Testis (tissue), 3 donors: ENCODE data around the gene GOLGA8B. TPM values are rescaled to one million over a fixed set of nuclear protein-coding genes. Genes with fewer than 3 reads are reported as not detected.

Experiments
- DNase-seq: peaks from one replicate; pipeline ENCODE4 v3.0.0-alpha.2; 2019
- H3K27ac ChIP-seq, 2 donors: fragments of 200-600 bp; sonication (generic); one replicate each; pipeline ENCODE4 v1.5.1; 2019
- H3K27me3 ChIP-seq: fragments of 200-600 bp; sonication (generic); one replicate; pipeline ENCODE4 v1.5.1; 2019
- H3K36me3 ChIP-seq: fragments of 200-600 bp; sonication (generic); one replicate; pipeline ENCODE4 v1.5.1; 2017; ENCODE audit warnings: low read depth; ENCODE audit errors: missing control alignments
- H3K4me1 ChIP-seq: fragments of 200-600 bp; sonication (generic); one replicate; pipeline ENCODE4 v1.5.1; 2019
- H3K4me3 ChIP-seq, 2 donors: fragments of 200-600 bp; sonication (generic); one replicate each; pipeline ENCODE4 v1.5.1; 2017 to 2019
- H3K9me3 ChIP-seq: fragments of 200-600 bp; sonication (generic); one replicate; pipeline ENCODE4 v1.5.1; 2017
- CTCF ChIP-seq, 3 experiments: fragments of 450-650 bp in 2 of 3; fragments of 200-600 bp in 1 of 3; sonication (generic) in 1 of 3; IDR thresholded peaks; one replicate each; pipeline ENCODE4 v1.5.1; 2016 to 2019; ENCODE audit warnings: antibody characterized with exemption in 3 of 3, mild to moderate bottlenecking in 2 of 3, moderate library complexity in 1 of 3
- POLR2A ChIP-seq: fragments of 450-650 bp; IDR thresholded peaks from one replicate; pipeline ENCODE4 v1.6.1; 2017; ENCODE audit warnings: antibody characterized with exemption, mild to moderate bottlenecking, moderate library complexity
- WGBS, 2 donors: methylation state at CpG; one replicate each; pipeline ENCODE4 v1.1.5; 2018; 5-methylcytosine and 5-hydroxymethylcytosine counted together
- intact Hi-C: fragments of 100-400 bp; cut with DNase I; formaldehyde crosslinking; loops from one replicate; pipeline ENCODE4 v1.15.1; 2023; ENCODE audit warnings: low total_unique reads
- polyA plus RNA-seq: library from polyadenylated mRNA; stranded (reverse); fragments of 350-450 nt; fragmentation: Illumina TruSeq; extraction: RNeasy Lipid Tissue Mini Kit (QIAGEN cat#74804); gene quantifications from one replicate; pipeline ENCODE4 v1.2.3, GENCODE V29; 2014; ENCODE audit warnings: low read depth, low replicate concordance; ENCODE audit not compliant: insufficient read depth
- total RNA-seq, 2 donors: library from RNA; depleted of rRNA; stranded (reverse); fragments of >200 nt; gene quantifications; one replicate each; pipeline ENCODE4 v1.2.3, GENCODE V29; 2016

Gene GOLGA8B
- total and polyA plus RNA-seq, 3 donors from 2014 or later, result 50.5 to 370 (median 364) TPM

- DNase-seq, result no peak
- Histone ChIP-seq H3K4me3 (no peak overlapping the region), H3K27me3 (no peaks in the 10 kb centered on the region), H3K27ac (no peak overlapping the region), H3K36me3 (no peaks in the 10 kb centered on the region), H3K9me3 (no peaks in the 10 kb centered on the region), H3K4me1 (no peaks in the 10 kb centered on the region)
- intact Hi-C loops, result no loop called here
- WGBS, 2 donors, result 60 to 63% methylated on average over 12 of the region's 12 CpGs
- no peak for TF ChIP-seq POLR2A
- no peak for TF ChIP-seq CTCF (IDR thresholded peaks at IDR 0.05)
Measured at GRCh38 chr15:34609102-34610057, 25.9 kb upstream of the GOLGA8B start.

- Histone ChIP-seq H3K27ac (no peak overlapping the region), H3K4me3 (no peak overlapping the region), H3K9me3 (no peaks in the 10 kb centered on the region), H3K36me3 (no peaks in the 10 kb centered on the region), H3K27me3 (no peaks in the 10 kb centered on the region), H3K4me1 (no peaks in the 10 kb centered on the region)
- no peak for DNase-seq
- WGBS, 2 donors, result 77 to 80% methylated on average over 1 of the region's 1 CpG
- intact Hi-C loops, result no loop called here
- no peak for TF ChIP-seq CTCF (IDR thresholded peaks at IDR 0.05)
Measured at GRCh38 chr15:34608517-34608916, 25.1 kb upstream of the GOLGA8B start.

DNA sequence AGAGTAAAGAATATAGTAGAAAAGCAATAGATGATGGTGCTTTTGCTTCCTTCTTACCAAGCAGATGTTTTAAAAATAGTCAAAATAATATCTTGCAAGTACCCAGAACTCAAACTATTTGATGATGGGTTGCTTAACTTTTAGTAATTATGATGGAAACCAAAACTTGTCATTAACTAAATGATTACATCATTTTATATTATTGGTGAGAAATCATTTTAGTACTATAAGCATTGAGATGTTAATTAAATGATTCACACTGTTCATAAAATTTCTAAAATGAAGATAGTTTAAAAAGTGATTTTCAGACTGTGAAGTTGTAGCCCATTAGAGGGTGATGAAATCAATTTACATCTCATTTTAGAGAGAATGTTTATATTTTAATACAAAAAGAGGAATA, 24.4 kb upstream of the GOLGA8B start:
- no peak for TF ChIP-seq POLR2A
- no peak for TF ChIP-seq CTCF (IDR thresholded peaks at IDR 0.05)
- no peak overlapping the region for H3K4me3 ChIP-seq
- intact Hi-C loops, result no loop called here
- no peaks in the 10 kb centered on the region for H3K9me3 ChIP-seq
- H3K4me1 ChIP-seq, result no peaks in the 10 kb centered on the region
- H3K27ac ChIP-seq, result no peak overlapping the region
- DNase-seq, result no peak
- no peaks in the 10 kb centered on the region for H3K27me3 ChIP-seq
- no peaks in the 10 kb centered on the region for H3K36me3 ChIP-seq

DNA sequence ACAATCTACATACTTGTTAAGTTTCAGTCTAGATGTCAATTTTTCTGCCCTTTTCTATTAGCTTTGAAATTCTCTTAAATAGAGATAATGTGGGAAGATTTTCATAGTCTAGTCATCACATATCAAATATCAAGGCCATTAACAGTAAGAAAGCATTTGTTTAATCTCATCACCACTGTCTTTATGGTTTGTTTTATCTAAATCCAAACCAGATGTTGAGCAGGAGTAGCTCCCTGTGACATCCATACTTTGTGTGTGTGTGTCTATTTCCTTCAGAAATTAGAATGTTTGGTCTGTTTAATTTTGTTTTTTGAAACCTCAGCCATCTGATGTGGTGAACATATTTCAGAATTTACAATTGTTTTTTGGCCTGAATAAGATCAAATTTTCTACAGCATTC, 23.1 kb upstream of the GOLGA8B start:
- Histone ChIP-seq H3K27me3 (no peaks in the 10 kb centered on the region), H3K4me1 (no peaks in the 10 kb centered on the region), H3K4me3 (no peak overlapping the region), H3K27ac (no peak overlapping the region), H3K36me3 (no peaks in the 10 kb centered on the region), H3K9me3 (no peaks in the 10 kb centered on the region)
- intact Hi-C loops, result no loop called here
- TF ChIP-seq POLR2A (no peak), CTCF (IDR thresholded peaks at IDR 0.05) (no peak)
- no peak for DNase-seq

DNA sequence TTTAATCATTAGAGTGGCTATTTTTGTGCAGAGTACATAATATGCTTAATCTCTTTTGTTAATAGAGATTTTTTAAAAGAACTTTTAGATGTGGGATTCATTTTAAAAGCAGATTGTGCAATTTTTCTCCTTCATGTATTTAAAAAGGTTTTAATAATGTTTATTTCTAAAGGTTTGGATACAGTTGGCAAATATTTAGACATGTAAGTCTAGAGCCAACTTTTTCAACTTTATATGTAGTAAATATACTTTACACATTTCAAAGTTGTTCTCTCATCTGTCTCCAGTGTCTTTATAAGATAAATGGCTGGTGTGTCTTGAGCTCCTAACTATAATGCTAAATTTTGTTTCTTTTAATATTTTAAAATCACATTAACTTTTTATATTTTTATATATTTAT, 22.7 kb upstream of the GOLGA8B start:
- intact Hi-C loops, result no loop called here
- no peaks in the 10 kb centered on the region for H3K9me3 ChIP-seq
- no peaks in the 10 kb centered on the region for H3K27me3 ChIP-seq
- H3K4me3 ChIP-seq, result no peak overlapping the region
- TF ChIP-seq CTCF (IDR thresholded peaks at IDR 0.05) (no peak), POLR2A (no peak)
- no peaks in the 10 kb centered on the region for H3K4me1 ChIP-seq
- no peak for DNase-seq
- H3K36me3 ChIP-seq, result no peaks in the 10 kb centered on the region
- no peak overlapping the region for H3K27ac ChIP-seq
